Pancreas (tissue), 10 donors: ENCODE measurements around the gene ATXN10. TPM values are rescaled to one million over a fixed set of nuclear protein-coding genes. Genes with fewer than 3 reads are reported as not detected.

Experiments used
- ATAC-seq, 4 donors: fragments of 200-7000 bp; cut with Tn5 transposase; one replicate each; pipeline versions ENCODE4 v1.8.0 to v1.9.1; 2020; ENCODE audit warnings: mild to moderate bottlenecking in 4 of 4, moderate library complexity in 4 of 4
- DNase-seq, 6 donors: peaks; one replicate each; pipeline ENCODE4 v3.0.0-alpha.2; 2020
- FAIRE-seq: peaks from 2 replicates; lab custom pipeline; 2012; peaks lifted over from hg19 to GRCh38; lab: Jason Lieb, UNC
- H3K27ac ChIP-seq, 4 donors: fragments of 200-600 bp; sonication (generic); 1 replicate in 3 of 4; 2 replicates in 1 of 4; pipeline versions ENCODE4 v1.5.0 to v1.8.0; 2020
- H3K27me3 ChIP-seq, 4 donors: fragments of 200-600 bp; one replicate each; pipeline ENCODE4 v1.8.0; 2021
- H3K36me3 ChIP-seq, 3 donors: fragments of 200-600 bp; sonication (generic) in 1 of 3; one replicate each; pipeline versions ENCODE4 v1.5.0 to v1.8.0; 2020 to 2021
- H3K4me1 ChIP-seq, 3 donors: fragments of 200-600 bp; one replicate each; pipeline ENCODE4 v1.8.0; 2021
- H3K4me3 ChIP-seq, 4 donors: fragments of 200-600 bp; sonication (generic) in 2 of 4; one replicate each; pipeline versions ENCODE4 v1.5.0 to v1.8.0; 2020 to 2021
- H3K9me3 ChIP-seq, 4 donors: fragments of 200-600 bp; one replicate each; pipeline ENCODE4 v1.8.0; 2021
- CTCF ChIP-seq, 4 donors: fragments of 200-600 bp; sonication (generic) in 3 of 4; IDR thresholded peaks; one replicate each; pipeline versions ENCODE4 v1.5.0 to v1.8.0; 2021; ENCODE audit warnings: antibody characterized with exemption in 4 of 4
- WGBS, 2 donors: extraction: QIAGEN DNeasy Blood & Tissue Kit; methylation state at CpG; one replicate each; pipeline ENCODE4 v1.1.7; 2013; 5-methylcytosine and 5-hydroxymethylcytosine counted together
- intact Hi-C, 3 donors: fragments of 100-400 bp; cut with DNase I; formaldehyde crosslinking; loops; one replicate each; pipeline versions ENCODE4 v1.11.1 to v1.14.2; 2022
- polyA plus RNA-seq, 2 donors: library from polyadenylated mRNA; stranded (reverse); fragments of 200-250 nt; gene quantifications; one replicate each; pipeline ENCODE4 v1.2.3, GENCODE V29; 2013
- total RNA-seq, 6 donors: library from RNA; stranded (reverse); fragmentation: NEBNext Ultra II Directional in 4 of 6; extraction: Animal tissue kit (Norgen Biotek cat#: 25700) in 4 of 6; gene quantifications; one replicate each; pipeline versions ENCODE4 v1.2.1 to v1.2.4, GENCODE V29; 2021 to 2023
- donor health status: healthy with polysubstance abuse.
- donor health status: DM: no; HTN: no; CAD: no; lungs with moderate emphysema.
- donor health status: DM: no; HTN: no; CAD: no.
- donor health status: control.
- donor health status: control.
- donor health status: Bipolar disorder and iron deficiency.
- donor health status: DM: yes; HTN: yes; CAD: no.
- donor health status: DM: no; HTN: no; CAD: no.
- donor health status: DM: no; HTN: no; CAD: no.
- donor health status: DM: yes; HTN: yes; CAD: no.

ATXN10 gene
- total and polyA plus RNA-seq, 8 donors = 19.1 to 75.1 (median 62.4) TPM

GRCh38 chr22:45866646-45867117, 195.0 kb downstream of the ATXN10 start:
- intact Hi-C loops = loop anchor here in 1 of 3 donors (5.0 to 10.0 kb wide), 2 partner anchors 222 to 294 kb away; no protein-coding TSS in a partner anchor
- Histone ChIP-seq H3K4me3 (peak overlapping the region in 1 of 4 donors; percentile 20), H3K36me3 (no peaks in the 10 kb centered on the region), H3K27me3 (no peaks in the 10 kb centered on the region), H3K27ac (no peak overlapping the region), H3K9me3 (no peaks in the 10 kb centered on the region), H3K4me1 (no peaks in the 10 kb centered on the region)
- ATAC-seq (no peak), FAIRE-seq (no peak), DNase-seq (peak in 1 of 6 donors; percentile 63)
- no peak for TF ChIP-seq CTCF (IDR thresholded peaks at IDR 0.05)
- 8 to 12% methylated on average over 47 to 55 of the region's 55 CpGs for WGBS, 2 donors

- H3K27ac ChIP-seq = no peak overlapping the region
- H3K27me3 ChIP-seq = no peaks in the 10 kb centered on the region
- intact Hi-C loops = loop anchor here in 1 of 3 donors (5.0 to 10.0 kb wide), 2 partner anchors 223 to 295 kb away; no protein-coding TSS in a partner anchor
- H3K36me3 ChIP-seq = no peaks in the 10 kb centered on the region
- H3K4me1 ChIP-seq = no peaks in the 10 kb centered on the region
- TF ChIP-seq CTCF (IDR thresholded peaks at IDR 0.05) = peak in 1 of 4 donors; percentile 9
- 11 to 13% methylated on average over 54 to 87 of the region's 87 CpGs for WGBS, 2 donors
- H3K9me3 ChIP-seq = no peaks in the 10 kb centered on the region
- DNase-seq (peak in 2 of 6 donors; percentile 62 to 73), ATAC-seq (peak; percentile 47 to 77 (median 76)), FAIRE-seq (no peak)
- peak overlapping the region in 1 of 4 donors; percentile 20 for H3K4me3 ChIP-seq
These were observed 195.7 kb downstream of the ATXN10 start for GRCh38 chr22:45867118-45867905.

- TF ChIP-seq CTCF (IDR thresholded peaks at IDR 0.05) = no peak
- Histone ChIP-seq H3K9me3 (no peaks in the 10 kb centered on the region), H3K4me1 (no peaks in the 10 kb centered on the region), H3K27ac (no peak overlapping the region), H3K4me3 (no peak overlapping the region), H3K27me3 (no peaks in the 10 kb centered on the region), H3K36me3 (no peaks in the 10 kb centered on the region)
- intact Hi-C loops = loop anchor here in 1 of 3 donors (5.0 to 10.0 kb wide), 2 partner anchors 223 to 296 kb away; no protein-coding TSS in a partner anchor
- peak in 1 of 6 donors; percentile 32 for DNase-seq
- 58 to 71% methylated on average over 17 to 20 of the region's 20 CpGs for WGBS, 2 donors
- ATAC-seq = no peak
- no peak for FAIRE-seq
These were observed 196.4 kb downstream of the ATXN10 start for GRCh38 chr22:45867906-45868555.

- peak in 1 of 6 donors; percentile 44 for DNase-seq
- Histone ChIP-seq H3K9me3 (no peaks in the 10 kb centered on the region), H3K27ac (no peak overlapping the region), H3K4me3 (no peak overlapping the region), H3K4me1 (no peaks in the 10 kb centered on the region), H3K27me3 (no peaks in the 10 kb centered on the region), H3K36me3 (no peaks in the 10 kb centered on the region)
- no peak for ATAC-seq
- intact Hi-C loops = loop anchor here in 1 of 3 donors (5.0 to 10.0 kb wide), 2 partner anchors 224 to 296 kb away; no protein-coding TSS in a partner anchor
- TF ChIP-seq CTCF (IDR thresholded peaks at IDR 0.05) = no peak
- WGBS, 2 donors = 89 to 93% methylated on average over 18 of the region's 18 CpGs
- FAIRE-seq = no peak
These were observed 197.1 kb downstream of the ATXN10 start for GRCh38 chr22:45868571-45869339.
